GM18858 (cell line): ENCODE results near the gene CDH22.

ENCODE experiments used
- ATAC-seq: cut with Tn5 transposase; IDR thresholded peaks from one replicate; pipeline ENCODE4 v1.9.1; 2021; ENCODE audit not compliant: unreplicated experiment

CDH22 gene

GRCh38 chr20:46243707-46244628 lies 64.3 kb downstream of the CDH22 start:
- no peak for ATAC-seq

GRCh38 chr20:46242390-46242789 lies 65.9 kb downstream of the CDH22 start:
- ATAC-seq, result no peak

GRCh38 chr20:46240881-46241280 lies 67.4 kb downstream of the CDH22 start:
- ATAC-seq, result no peak

- no peak for ATAC-seq
Observed at GRCh38 chr20:46240065-46240464, 68.2 kb downstream of the CDH22 start.

- ATAC-seq, result no peak
Observed at GRCh38 chr20:46237736-46238135, 70.6 kb downstream of the CDH22 start.

- ATAC-seq, result no peak
Observed at GRCh38 chr20:46237227-46237626, 71.1 kb downstream of the CDH22 start.

GRCh38 chr20:46235077-46235476 lies 73.2 kb downstream of the CDH22 start:
- ATAC-seq, result no peak

GRCh38 chr20:46233701-46234100 lies 74.6 kb downstream of the CDH22 start:
- no peak for ATAC-seq

- ATAC-seq, result no peak
Observed at GRCh38 chr20:46232539-46232938, 75.8 kb downstream of the CDH22 start.

GRCh38 chr20:46230801-46231282 lies 77.5 kb downstream of the CDH22 start:
- no peak for ATAC-seq

- ATAC-seq, result no peak
Observed at GRCh38 chr20:46230106-46230491, 78.2 kb downstream of the CDH22 start.

- no peak for ATAC-seq
Observed at GRCh38 chr20:46229478-46230105, 78.7 kb downstream of the CDH22 start.

- ATAC-seq, result no peak
Observed at GRCh38 chr20:46228670-46229069, 79.6 kb downstream of the CDH22 start.

GRCh38 chr20:46227272-46227767 lies 81.0 kb downstream of the CDH22 start:
- ATAC-seq, result no peak

- no peak for ATAC-seq
Observed at GRCh38 chr20:46226602-46227001, 81.7 kb downstream of the CDH22 start.

- ATAC-seq, result no peak
Observed at GRCh38 chr20:46222521-46223007, 85.7 kb downstream of the CDH22 start.

GRCh38 chr20:46221256-46221833 lies 87.0 kb downstream of the CDH22 start:
- no peak for ATAC-seq

- no peak for ATAC-seq
Observed at GRCh38 chr20:46220455-46221207, 87.7 kb downstream of the CDH22 start.

GRCh38 chr20:46219920-46220319 lies 88.4 kb downstream of the CDH22 start:
- no peak for ATAC-seq

- no peak for ATAC-seq
Observed at GRCh38 chr20:46219190-46219589, 89.1 kb downstream of the CDH22 start.

- no peak for ATAC-seq
Observed at GRCh38 chr20:46218656-46219055, 89.6 kb downstream of the CDH22 start.
